MM.1S (cell line): ENCODE results near the gene GUCA2B.

Experiments
- DNase-seq: peaks from one replicate; pipeline ENCODE4 v3.0.0-alpha.2; 2015
- H2AFZ ChIP-seq: fragments of 300-600 bp; sonication (generic); 2 replicates; pipeline ENCODE4 v1.6.0; 2016; ENCODE audit warnings: antibody characterized with exemption, low read length
- H3F3A ChIP-seq: fragments of 300-600 bp; sonication (generic); 2 replicates; pipeline ENCODE4 v1.6.1; 2016; ENCODE audit warnings: mild to moderate bottlenecking, antibody characterized with exemption, low read length, moderate library complexity, mixed read lengths; ENCODE audit not compliant: insufficient read depth
- H3K27ac ChIP-seq: fragments of 300-600 bp; sonication (generic); 2 replicates; pipeline ENCODE4 v1.5.1; 2016; ENCODE audit warnings: mild to moderate bottlenecking, low read length
- H3K27me3 ChIP-seq: fragments of 300-600 bp; sonication (generic); replicated peaks from 2 replicates; pipeline ENCODE4 v1.6.0; 2016; ENCODE audit warnings: low read length; ENCODE audit not compliant: insufficient read depth
- H3K36me3 ChIP-seq: fragments of 300-600 bp; sonication (generic); replicated peaks from 2 replicates; pipeline ENCODE4 v1.6.1; 2016; ENCODE audit warnings: mild to moderate bottlenecking, low read length, mixed read lengths; ENCODE audit not compliant: insufficient read depth
- H3K4me1 ChIP-seq: fragments of 300-600 bp; sonication (generic); 2 replicates; pipeline ENCODE4 v1.6.1; 2016; ENCODE audit warnings: low read length, mixed read lengths
- H3K4me2 ChIP-seq: fragments of 300-600 bp; sonication (generic); 2 replicates; pipeline ENCODE4 v1.6.0; 2016; ENCODE audit warnings: low read depth, low read length
- H3K4me3 ChIP-seq: fragments of 300-600 bp; sonication (generic); 2 replicates; pipeline ENCODE4 v1.5.1; 2016; ENCODE audit warnings: low read length, mixed read lengths
- H3K79me2 ChIP-seq: fragments of 300-600 bp; sonication (generic); 2 replicates; pipeline ENCODE4 v1.6.1; 2016; ENCODE audit warnings: mixed run types, low read length, mixed read lengths
- H3K9ac ChIP-seq: fragments of 300-600 bp; sonication (generic); 2 replicates; pipeline ENCODE4 v1.6.1; 2016; ENCODE audit warnings: low read length, mixed read lengths
- H3K9me2 ChIP-seq: fragments of 300-600 bp; sonication (generic); replicated peaks from 2 replicates; pipeline ENCODE4 v1.6.1; 2016; ENCODE audit warnings: mild to moderate bottlenecking, low read length, mixed read lengths; ENCODE audit not compliant: insufficient read depth
- H3K9me3 ChIP-seq: fragments of 300-600 bp; sonication (generic); replicated peaks from 2 replicates; pipeline ENCODE4 v1.6.1; 2016; ENCODE audit warnings: mild to moderate bottlenecking, low read length, mixed read lengths; ENCODE audit not compliant: insufficient read depth
- H4K20me1 ChIP-seq: fragments of 300-600 bp; sonication (generic); 2 replicates; pipeline ENCODE4 v1.6.1; 2016; ENCODE audit warnings: mild to moderate bottlenecking, low read length, moderate library complexity, mixed read lengths; ENCODE audit not compliant: insufficient read depth
- CTCF ChIP-seq: fragments of 300-600 bp; sonication (generic); IDR thresholded peaks from 2 replicates; pipeline ENCODE4 v1.5.1; 2016; ENCODE audit warnings: antibody characterized with exemption, low read length, mixed read lengths
- EZH2 ChIP-seq: fragments of 300-600 bp; sonication (generic); optimal IDR thresholded peaks from 2 replicates; pipeline ENCODE3; 2017; ENCODE audit warnings: low read depth, mild to moderate bottlenecking, antibody characterized with exemption, low read length, mixed read lengths
- EZH2phosphoT487 ChIP-seq: fragments of 300-600 bp; sonication (generic); IDR thresholded peaks from 2 replicates; pipeline ENCODE4 v1.6.1; 2018; ENCODE audit warnings: antibody characterized with exemption, low read length

GUCA2B gene

GRCh38 chr1:42122408-42122807, 30.8 kb upstream of the GUCA2B start:
- no peaks in the 10 kb centered on the region for H3K4me1 ChIP-seq
- no peaks in the 10 kb centered on the region for H3K27me3 ChIP-seq
- no peaks in the 10 kb centered on the region for H3K9me3 ChIP-seq
- no peaks in the 10 kb centered on the region for H4K20me1 ChIP-seq
- no peak overlapping the region for H3K27ac ChIP-seq
- no peak overlapping the region for H3K9ac ChIP-seq
- no peaks in the 10 kb centered on the region for H3F3A ChIP-seq
- no peak for TF ChIP-seq CTCF
- TF ChIP-seq EZH2phosphoT487 = no peak
- TF ChIP-seq EZH2 = no peak
- no peak overlapping the region for H3K4me3 ChIP-seq
- no peak overlapping the region for H2AFZ ChIP-seq
- no peaks in the 10 kb centered on the region for H3K36me3 ChIP-seq
- no peaks in the 10 kb centered on the region for H3K9me2 ChIP-seq
- no peak overlapping the region for H3K4me2 ChIP-seq
- no peak for DNase-seq
- H3K79me2 ChIP-seq = no peaks in the 10 kb centered on the region

GRCh38 chr1:42125552-42125951, 27.7 kb upstream of the GUCA2B start:
- Histone ChIP-seq H3K4me1 (no peaks in the 10 kb centered on the region), H3F3A (no peaks in the 10 kb centered on the region), H3K9me3 (no peaks in the 10 kb centered on the region), H3K4me2 (no peak overlapping the region), H3K9ac (no peak overlapping the region), H4K20me1 (no peaks in the 10 kb centered on the region), H3K27me3 (no peaks in the 10 kb centered on the region), H3K4me3 (no peak overlapping the region), H2AFZ (no peak overlapping the region), H3K36me3 (no peaks in the 10 kb centered on the region), H3K79me2 (no peaks in the 10 kb centered on the region), H3K27ac (no peak overlapping the region), H3K9me2 (no peaks in the 10 kb centered on the region)
- no peak for TF ChIP-seq CTCF
- no peak for TF ChIP-seq EZH2phosphoT487
- TF ChIP-seq EZH2 = no peak
- no peak for DNase-seq

- Histone ChIP-seq H3K4me3 (no peak overlapping the region), H3K4me2 (no peak overlapping the region), H4K20me1 (no peaks in the 10 kb centered on the region), H3K27ac (no peak overlapping the region), H3K9ac (no peak overlapping the region), H3K9me3 (no peaks in the 10 kb centered on the region), H3K36me3 (no peaks in the 10 kb centered on the region), H3F3A (no peaks in the 10 kb centered on the region), H3K9me2 (no peaks in the 10 kb centered on the region), H3K27me3 (no peaks in the 10 kb centered on the region), H2AFZ (no peak overlapping the region), H3K4me1 (no peaks in the 10 kb centered on the region), H3K79me2 (no peaks in the 10 kb centered on the region)
- DNase-seq = no peak
- TF ChIP-seq EZH2 (no peak), EZH2phosphoT487 (no peak), CTCF (no peak)
These were observed 25.4 kb upstream of the GUCA2B start for GRCh38 chr1:42127767-42128166.

- no peaks in the 10 kb centered on the region for H4K20me1 ChIP-seq
- no peaks in the 10 kb centered on the region for H3K79me2 ChIP-seq
- no peak overlapping the region for H3K27ac ChIP-seq
- no peaks in the 10 kb centered on the region for H3F3A ChIP-seq
- H3K27me3 ChIP-seq = no peaks in the 10 kb centered on the region
- H3K4me3 ChIP-seq = no peak overlapping the region
- TF ChIP-seq CTCF (no peak), EZH2 (no peak), EZH2phosphoT487 (no peak)
- H3K4me1 ChIP-seq = no peaks in the 10 kb centered on the region
- no peak overlapping the region for H3K4me2 ChIP-seq
- H3K9me2 ChIP-seq = no peaks in the 10 kb centered on the region
- no peaks in the 10 kb centered on the region for H3K36me3 ChIP-seq
- no peak overlapping the region for H3K9ac ChIP-seq
- no peak overlapping the region for H2AFZ ChIP-seq
- DNase-seq = no peak
- no peaks in the 10 kb centered on the region for H3K9me3 ChIP-seq
These were observed 24.7 kb upstream of the GUCA2B start for GRCh38 chr1:42128499-42128898.
